Raji (cell line): ENCODE results near the gene TMEM214.

Source experiments
- POLR2A ChIP-seq: IDR thresholded peaks from 2 replicates; pipeline ENCODE4 v1.6.1; 2011; ENCODE audit warnings: low read depth, low read length, control low read depth; ENCODE audit not compliant: insufficient read depth

The TMEM214 gene

GRCh38 chr2:27032495-27033252, at the start of gene TMEM214:
TMEM214 (plus strand) TSS chr2:27032965; CDS start chr2:27033016, 51 bp downstream.
- TF ChIP-seq POLR2A = peak; percentile 84

- no peak for TF ChIP-seq POLR2A
These were observed 49.0 kb upstream of the TMEM214 start for GRCh38 chr2:26983746-26984145.

GRCh38 chr2:26985807-26986206, 47.0 kb upstream of the TMEM214 start:
- no peak for TF ChIP-seq POLR2A

GRCh38 chr2:26986576-26986975, 46.2 kb upstream of the TMEM214 start:
- no peak for TF ChIP-seq POLR2A

GRCh38 chr2:26988058-26988860, 44.5 kb upstream of the TMEM214 start:
- TF ChIP-seq POLR2A = no peak

- TF ChIP-seq POLR2A = no peak
These were observed 43.6 kb upstream of the TMEM214 start for GRCh38 chr2:26989156-26989555.

GRCh38 chr2:26991717-26992116, 41.0 kb upstream of the TMEM214 start:
- no peak for TF ChIP-seq POLR2A

- TF ChIP-seq POLR2A = no peak
These were observed 39.0 kb upstream of the TMEM214 start for GRCh38 chr2:26993768-26994167.

GRCh38 chr2:26994983-26995382, 37.8 kb upstream of the TMEM214 start:
- TF ChIP-seq POLR2A = no peak

GRCh38 chr2:26997394-26997793, 35.4 kb upstream of the TMEM214 start:
- no peak for TF ChIP-seq POLR2A

GRCh38 chr2:26998323-26998722, 34.4 kb upstream of the TMEM214 start:
- no peak for TF ChIP-seq POLR2A

GRCh38 chr2:27000228-27000627, 32.5 kb upstream of the TMEM214 start:
- TF ChIP-seq POLR2A = no peak

GRCh38 chr2:27000995-27001394, 31.8 kb upstream of the TMEM214 start:
- TF ChIP-seq POLR2A = no peak

GRCh38 chr2:27001950-27002349, 30.8 kb upstream of the TMEM214 start:
- TF ChIP-seq POLR2A = no peak

- no peak for TF ChIP-seq POLR2A
These were observed 29.8 kb upstream of the TMEM214 start for GRCh38 chr2:27003007-27003406.

GRCh38 chr2:27003857-27004256, 28.9 kb upstream of the TMEM214 start:
- no peak for TF ChIP-seq POLR2A
